ENCODE data around the gene DCST1.

DNA sequence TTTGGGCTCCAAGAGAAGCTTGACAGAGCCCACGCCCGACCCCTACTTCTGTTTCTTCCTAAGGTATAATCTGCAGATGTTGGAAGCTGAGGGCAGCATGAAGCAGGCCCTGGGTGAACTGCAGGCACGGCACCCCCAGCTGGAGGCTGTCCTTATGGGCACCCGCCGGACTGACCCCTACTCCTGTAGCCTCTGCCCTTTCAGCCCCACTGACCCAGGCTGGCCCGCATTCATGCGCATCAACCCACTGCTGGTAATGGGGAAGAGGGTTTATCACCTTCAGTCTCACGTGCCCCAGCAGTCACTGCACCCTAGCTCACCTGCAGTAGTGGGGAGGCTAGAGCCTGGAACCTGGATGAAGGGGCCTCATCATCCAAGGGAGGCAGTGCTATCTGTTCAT, 43.3 kb upstream of the DCST1 start:
- TF ChIP-seq CTCF (IDR thresholded peaks at IDR 0.05) (no peak), POLR2A (IDR thresholded peaks at IDR 0.05) (no peak)

Data from esophagus squamous epithelium (tissue), 4 donors.